IPS-20b (cell line): ENCODE data around the gene FLT4.

ENCODE experiments used
- H3K27ac ChIP-seq: one replicate; pipeline ENCODE4 v1.5.1; 2013; ENCODE audit warnings: low read length
- H3K27me3 ChIP-seq: 2 replicates; pipeline ENCODE4 v1.6.1; 2013; ENCODE audit warnings: mild to moderate bottlenecking, low read length, inconsistent platforms; ENCODE audit not compliant: insufficient read depth
- H3K36me3 ChIP-seq: 2 replicates; pipeline ENCODE4 v1.6.1; 2013; ENCODE audit warnings: low read depth, mild to moderate bottlenecking, inconsistent platforms, low read length, moderate library complexity; ENCODE audit not compliant: insufficient read depth
- H3K4me1 ChIP-seq: 2 replicates; pipeline ENCODE4 v1.6.1; 2013; ENCODE audit warnings: mild to moderate bottlenecking, control low read depth, inconsistent platforms, low read length, moderate library complexity; ENCODE audit not compliant: insufficient read depth
- H3K4me3 ChIP-seq: 2 replicates; pipeline ENCODE4 v1.5.1; 2013; ENCODE audit warnings: mild to moderate bottlenecking, low read length, inconsistent platforms
- H3K9ac ChIP-seq: 2 replicates; pipeline ENCODE4 v1.6.1; 2013; ENCODE audit warnings: low read depth, mild to moderate bottlenecking, inconsistent platforms, low read length, moderate library complexity
- H3K9me3 ChIP-seq: 2 replicates; pipeline ENCODE4 v1.6.1; 2013; ENCODE audit warnings: mild to moderate bottlenecking, low read depth, low read length, inconsistent platforms; ENCODE audit not compliant: insufficient read depth

FLT4 gene

GRCh38 chr5:180639741-180640610 is 9.4 kb downstream of the FLT4 start:
- Histone ChIP-seq H3K36me3 (no peaks in the 10 kb centered on the region), H3K9me3 (no peaks in the 10 kb centered on the region), H3K27ac (no peak overlapping the region), H3K4me3 (no peak overlapping the region), H3K9ac (no peak overlapping the region), H3K4me1 (no peaks in the 10 kb centered on the region), H3K27me3 (peaks cover 4% of the 10 kb centered on the region; the same call in 1 of the 2 replicates)

GRCh38 chr5:180639287-180639686 is 10.1 kb downstream of the FLT4 start:
- Histone ChIP-seq H3K27me3 (no peaks in the 10 kb centered on the region), H3K27ac (no peak overlapping the region), H3K4me3 (no peak overlapping the region), H3K9ac (no peak overlapping the region), H3K9me3 (no peaks in the 10 kb centered on the region), H3K36me3 (no peaks in the 10 kb centered on the region), H3K4me1 (no peaks in the 10 kb centered on the region)

GRCh38 chr5:180637962-180638680 is 11.3 kb downstream of the FLT4 start:
- Histone ChIP-seq H3K27me3 (no peaks in the 10 kb centered on the region), H3K9ac (no peak overlapping the region), H3K4me3 (no peak overlapping the region)

GRCh38 chr5:180636403-180637075 is 12.9 kb downstream of the FLT4 start:
- no peaks in the 10 kb centered on the region for H3K9me3 ChIP-seq
- no peak overlapping the region for H3K9ac ChIP-seq
- H3K27ac ChIP-seq: no peak overlapping the region
- no peaks in the 10 kb centered on the region for H3K27me3 ChIP-seq
- no peaks in the 10 kb centered on the region for H3K36me3 ChIP-seq
- H3K4me1 ChIP-seq: no peaks in the 10 kb centered on the region
- H3K4me3 ChIP-seq: no peak overlapping the region

More at GRCh38 chr5:180637962-180638680, 11.3 kb downstream of the FLT4 start:
- no peak overlapping the region for H3K27ac ChIP-seq
- no peaks in the 10 kb centered on the region for H3K36me3 ChIP-seq
- no peaks in the 10 kb centered on the region for H3K4me1 ChIP-seq
- H3K9me3 ChIP-seq: no peaks in the 10 kb centered on the region

GRCh38 chr5:180636016-180636402 is 13.4 kb downstream of the FLT4 start:
- Histone ChIP-seq H3K4me3 (no peak overlapping the region), H3K9ac (no peak overlapping the region), H3K4me1 (no peaks in the 10 kb centered on the region), H3K27ac (no peak overlapping the region), H3K9me3 (no peaks in the 10 kb centered on the region), H3K36me3 (no peaks in the 10 kb centered on the region), H3K27me3 (no peaks in the 10 kb centered on the region)

GRCh38 chr5:180633283-180634177 is 15.9 kb downstream of the FLT4 start:
- Histone ChIP-seq H3K27me3 (no peaks in the 10 kb centered on the region), H3K9me3 (no peaks in the 10 kb centered on the region), H3K4me1 (no peaks in the 10 kb centered on the region), H3K9ac (no peak overlapping the region), H3K36me3 (no peaks in the 10 kb centered on the region), H3K4me3 (no peak overlapping the region), H3K27ac (no peak overlapping the region)

GRCh38 chr5:180632768-180633167 is 16.6 kb downstream of the FLT4 start:
- Histone ChIP-seq H3K9ac (no peak overlapping the region), H3K27ac (no peak overlapping the region), H3K4me1 (no peaks in the 10 kb centered on the region), H3K27me3 (no peaks in the 10 kb centered on the region), H3K9me3 (no peaks in the 10 kb centered on the region), H3K36me3 (no peaks in the 10 kb centered on the region), H3K4me3 (no peak overlapping the region)

GRCh38 chr5:180631549-180632383 is 17.6 kb downstream of the FLT4 start:
- no peaks in the 10 kb centered on the region for H3K9me3 ChIP-seq
- H3K36me3 ChIP-seq: no peaks in the 10 kb centered on the region
- H3K4me1 ChIP-seq: no peaks in the 10 kb centered on the region
- H3K27ac ChIP-seq: no peak overlapping the region
- no peak overlapping the region for H3K9ac ChIP-seq
- no peak overlapping the region for H3K4me3 ChIP-seq
- no peaks in the 10 kb centered on the region for H3K27me3 ChIP-seq

- H3K27me3 ChIP-seq: no peaks in the 10 kb centered on the region
- H3K9ac ChIP-seq: no peak overlapping the region
- H3K9me3 ChIP-seq: no peaks in the 10 kb centered on the region
- H3K36me3 ChIP-seq: no peaks in the 10 kb centered on the region
- H3K4me1 ChIP-seq: no peaks in the 10 kb centered on the region
- no peak overlapping the region for H3K27ac ChIP-seq
- H3K4me3 ChIP-seq: no peak overlapping the region
Measured at GRCh38 chr5:180630426-180630825, 19.0 kb downstream of the FLT4 start.

GRCh38 chr5:180629831-180630382 is 19.5 kb downstream of the FLT4 start:
- H3K36me3 ChIP-seq: no peaks in the 10 kb centered on the region
- H3K4me1 ChIP-seq: no peaks in the 10 kb centered on the region
- H3K9me3 ChIP-seq: no peaks in the 10 kb centered on the region
- H3K4me3 ChIP-seq: no peak overlapping the region
- H3K27me3 ChIP-seq: no peaks in the 10 kb centered on the region
- H3K9ac ChIP-seq: no peak overlapping the region
- no peak overlapping the region for H3K27ac ChIP-seq
